ENCODE measurements around the gene GLUD1.
"Not testable (repeated sequence)": the region's sequence is repeated elsewhere in the genome, so short reads cannot be mapped to it uniquely, and the experiment has no call there.

The GLUD1 gene

GRCh38 chr10:87094373-87095235, at the start of gene GLUD1, which contains the start of gene SHLD2:
Gene GLUD1, minus strand, starts transcription at chr10:87094843. Its CDS starts 74 bp downstream, at chr10:87094769.
Gene SHLD2, plus strand, starts transcription at chr10:87095206. Its CDS starts 56,149 bp downstream, at chr10:87151355.
- H3K36me3 ChIP-seq (ENCODE audit: insufficient read depth, insufficient read length, low read length) = peaks cover 26% of the 10 kb centered on the region
- H3K4me1 ChIP-seq (ENCODE audit: insufficient read depth, insufficient read length) = peaks cover 2% of the 10 kb centered on the region
- DNase-seq (ENCODE audit: low read depth, low spot score) = peak; percentile 81
- peak within 1 kb of the TSS; percentile 86 for H3K4me3 ChIP-seq (ENCODE audit: insufficient read length, low read depth)
- H3K27me3 ChIP-seq (ENCODE audit: insufficient read depth, insufficient read length) = no peaks in the 10 kb centered on the region
- TF ChIP-seq YY1 (IDR thresholded peaks at IDR 0.05; ENCODE audit: insufficient read depth, insufficient read length) (no peak), SUZ12 (IDR thresholded peaks at IDR 0.05; ENCODE audit: extremely low read depth, insufficient read depth, insufficient read length) (no peak), ZNF274 (IDR thresholded peaks at IDR 0.05; ENCODE audit: low read depth, low read length) (no peak)
- peak within 1 kb of the TSS; percentile 95 for H3K9ac ChIP-seq (ENCODE audit: insufficient read length, low read depth)
- no peaks in the 10 kb centered on the region for H3K9me3 ChIP-seq (ENCODE audit: insufficient read depth, low read length)

- H3K4me3 ChIP-seq (ENCODE audit: insufficient read length, low read depth); DNase-seq (ENCODE audit: low read depth, low spot score); H3K9ac ChIP-seq (ENCODE audit: insufficient read length, low read depth); H3K4me1 ChIP-seq (ENCODE audit: insufficient read depth, insufficient read length); H3K27me3 ChIP-seq (ENCODE audit: insufficient read depth, insufficient read length); H3K36me3 ChIP-seq (ENCODE audit: insufficient read depth, insufficient read length, low read length); H3K9me3 ChIP-seq (ENCODE audit: insufficient read depth, low read length): not testable (repeated sequence)
These were observed 48.4 kb upstream of the GLUD1 start for GRCh38 chr10:87143109-87143418.

GRCh38 chr10:87142230-87143108, 47.8 kb upstream of the GLUD1 start:
- H3K9me3 ChIP-seq (ENCODE audit: insufficient read depth, low read length); H3K9ac ChIP-seq (ENCODE audit: insufficient read length, low read depth); H3K4me1 ChIP-seq (ENCODE audit: insufficient read depth, insufficient read length); H3K36me3 ChIP-seq (ENCODE audit: insufficient read depth, insufficient read length, low read length); H3K4me3 ChIP-seq (ENCODE audit: insufficient read length, low read depth); H3K27me3 ChIP-seq (ENCODE audit: insufficient read depth, insufficient read length); DNase-seq (ENCODE audit: low read depth, low spot score): not testable (repeated sequence)

GRCh38 chr10:87137478-87137877, 42.8 kb upstream of the GLUD1 start:
- H3K27me3 ChIP-seq (ENCODE audit: insufficient read depth, insufficient read length); H3K4me1 ChIP-seq (ENCODE audit: insufficient read depth, insufficient read length); H3K4me3 ChIP-seq (ENCODE audit: insufficient read length, low read depth); H3K9ac ChIP-seq (ENCODE audit: insufficient read length, low read depth); DNase-seq (ENCODE audit: low read depth, low spot score); H3K9me3 ChIP-seq (ENCODE audit: insufficient read depth, low read length); H3K36me3 ChIP-seq (ENCODE audit: insufficient read depth, insufficient read length, low read length): not testable (repeated sequence)

GRCh38 chr10:87134440-87134839, 39.8 kb upstream of the GLUD1 start:
- not testable (repeated sequence) for DNase-seq (ENCODE audit: low read depth, low spot score); H3K9me3 ChIP-seq (ENCODE audit: insufficient read depth, low read length); H3K9ac ChIP-seq (ENCODE audit: insufficient read length, low read depth); H3K36me3 ChIP-seq (ENCODE audit: insufficient read depth, insufficient read length, low read length); H3K4me3 ChIP-seq (ENCODE audit: insufficient read length, low read depth); H3K27me3 ChIP-seq (ENCODE audit: insufficient read depth, insufficient read length); H3K4me1 ChIP-seq (ENCODE audit: insufficient read depth, insufficient read length)

- not testable (repeated sequence) for H3K9me3 ChIP-seq (ENCODE audit: insufficient read depth, low read length); H3K4me3 ChIP-seq (ENCODE audit: insufficient read length, low read depth); H3K9ac ChIP-seq (ENCODE audit: insufficient read length, low read depth); DNase-seq (ENCODE audit: low read depth, low spot score); H3K4me1 ChIP-seq (ENCODE audit: insufficient read depth, insufficient read length); H3K27me3 ChIP-seq (ENCODE audit: insufficient read depth, insufficient read length); H3K36me3 ChIP-seq (ENCODE audit: insufficient read depth, insufficient read length, low read length)
These were observed 39.3 kb upstream of the GLUD1 start for GRCh38 chr10:87133936-87134335.

GRCh38 chr10:87132176-87132575, 37.5 kb upstream of the GLUD1 start:
- not testable (repeated sequence) for H3K4me3 ChIP-seq (ENCODE audit: insufficient read length, low read depth); H3K9me3 ChIP-seq (ENCODE audit: insufficient read depth, low read length); H3K36me3 ChIP-seq (ENCODE audit: insufficient read depth, insufficient read length, low read length); H3K9ac ChIP-seq (ENCODE audit: insufficient read length, low read depth); H3K27me3 ChIP-seq (ENCODE audit: insufficient read depth, insufficient read length); DNase-seq (ENCODE audit: low read depth, low spot score); H3K4me1 ChIP-seq (ENCODE audit: insufficient read depth, insufficient read length)

- not testable (repeated sequence) for H3K27me3 ChIP-seq (ENCODE audit: insufficient read depth, insufficient read length); H3K9ac ChIP-seq (ENCODE audit: insufficient read length, low read depth); H3K4me1 ChIP-seq (ENCODE audit: insufficient read depth, insufficient read length); H3K36me3 ChIP-seq (ENCODE audit: insufficient read depth, insufficient read length, low read length); H3K9me3 ChIP-seq (ENCODE audit: insufficient read depth, low read length); H3K4me3 ChIP-seq (ENCODE audit: insufficient read length, low read depth); DNase-seq (ENCODE audit: low read depth, low spot score)
These were observed 33.0 kb upstream of the GLUD1 start for GRCh38 chr10:87127607-87128156.

GRCh38 chr10:87127048-87127447, 32.4 kb upstream of the GLUD1 start:
- not testable (repeated sequence) for H3K4me1 ChIP-seq (ENCODE audit: insufficient read depth, insufficient read length); H3K36me3 ChIP-seq (ENCODE audit: insufficient read depth, insufficient read length, low read length); DNase-seq (ENCODE audit: low read depth, low spot score); H3K9me3 ChIP-seq (ENCODE audit: insufficient read depth, low read length); H3K4me3 ChIP-seq (ENCODE audit: insufficient read length, low read depth); H3K9ac ChIP-seq (ENCODE audit: insufficient read length, low read depth); H3K27me3 ChIP-seq (ENCODE audit: insufficient read depth, insufficient read length)

GRCh38 chr10:87123351-87123750, 28.7 kb upstream of the GLUD1 start:
- not testable (repeated sequence) for H3K9ac ChIP-seq (ENCODE audit: insufficient read length, low read depth); H3K36me3 ChIP-seq (ENCODE audit: insufficient read depth, insufficient read length, low read length); H3K4me3 ChIP-seq (ENCODE audit: insufficient read length, low read depth); H3K4me1 ChIP-seq (ENCODE audit: insufficient read depth, insufficient read length); DNase-seq (ENCODE audit: low read depth, low spot score); H3K9me3 ChIP-seq (ENCODE audit: insufficient read depth, low read length); H3K27me3 ChIP-seq (ENCODE audit: insufficient read depth, insufficient read length)

GRCh38 chr10:87119029-87119428, 24.4 kb upstream of the GLUD1 start:
- H3K36me3 ChIP-seq (ENCODE audit: insufficient read depth, insufficient read length, low read length); H3K4me1 ChIP-seq (ENCODE audit: insufficient read depth, insufficient read length); H3K9ac ChIP-seq (ENCODE audit: insufficient read length, low read depth); H3K9me3 ChIP-seq (ENCODE audit: insufficient read depth, low read length); H3K27me3 ChIP-seq (ENCODE audit: insufficient read depth, insufficient read length); DNase-seq (ENCODE audit: low read depth, low spot score); H3K4me3 ChIP-seq (ENCODE audit: insufficient read length, low read depth): not testable (repeated sequence)

Data from NT2/D1 (cell line).